HG03103 (cell line): Measurements from ENCODE around the gene PRKG1.

Experiments
- ATAC-seq: cut with Tn5 transposase; IDR thresholded peaks from one replicate; pipeline ENCODE4 v1.9.1; 2021; ENCODE audit warnings: low read depth; ENCODE audit not compliant: unreplicated experiment

PRKG1 gene

DNA sequence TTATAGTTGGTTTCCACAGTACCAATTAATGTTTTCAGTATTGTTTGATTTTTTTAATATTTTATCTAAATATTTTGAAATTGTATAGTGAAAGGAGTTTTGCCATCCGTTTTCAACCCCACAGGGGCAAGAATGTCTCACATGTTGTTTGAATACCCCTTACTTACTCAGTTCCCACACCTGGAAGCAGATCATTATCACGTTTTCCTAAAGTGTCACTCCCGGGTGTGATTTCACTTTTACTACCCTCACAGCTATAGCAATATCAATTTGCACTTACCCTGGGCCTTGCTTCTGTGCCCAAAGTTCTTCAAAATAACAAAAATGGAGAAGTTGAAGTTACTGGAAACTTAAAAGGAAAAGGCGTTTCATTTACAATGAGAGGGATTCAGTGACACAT, 397.0 kb downstream of the PRKG1 start:
- no peak for ATAC-seq

DNA sequence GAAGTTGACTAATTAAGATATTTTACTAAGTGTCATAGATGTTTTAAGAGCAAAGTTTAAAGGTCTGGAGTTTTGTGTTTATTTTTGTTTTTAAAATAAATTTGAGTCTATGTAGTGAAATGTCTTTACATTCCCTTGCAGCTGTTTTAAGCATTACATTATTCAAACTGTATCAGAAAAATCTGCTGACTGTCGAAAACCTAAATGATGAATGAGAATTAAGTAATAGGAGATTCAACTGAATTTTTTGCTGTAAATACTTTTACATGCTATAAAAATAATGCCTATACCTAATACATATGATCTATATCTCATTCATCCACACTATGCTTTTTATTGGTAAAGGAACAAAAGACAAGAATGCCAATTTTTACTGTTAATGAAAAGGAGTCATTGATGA, 397.9 kb downstream of the PRKG1 start:
- no peak for ATAC-seq

GRCh38 chr10:51479711-51480110, 405.4 kb downstream of the PRKG1 start:
- no peak for ATAC-seq

DNA sequence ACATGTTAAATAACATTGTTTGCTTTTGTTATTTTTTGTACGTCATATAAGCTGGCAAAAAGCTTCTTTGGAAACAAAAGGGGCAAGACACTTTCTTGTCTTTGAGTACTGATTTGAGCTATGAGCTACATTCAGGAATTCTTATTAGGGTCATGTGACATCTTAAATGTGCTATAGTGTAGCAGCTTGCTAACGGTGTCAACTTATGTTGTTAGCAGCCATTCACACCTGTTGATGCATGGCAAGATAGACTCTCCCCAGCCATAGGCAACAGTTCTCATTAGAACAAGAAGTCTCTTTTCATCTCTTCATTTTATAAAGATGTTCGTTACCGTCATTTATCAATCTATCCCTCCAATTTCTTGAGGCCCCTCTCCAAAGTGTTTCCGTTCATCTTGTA, 411.4 kb downstream of the PRKG1 start:
- no peak for ATAC-seq

GRCh38 chr10:51487576-51487975, 413.3 kb downstream of the PRKG1 start:
- no peak for ATAC-seq

DNA sequence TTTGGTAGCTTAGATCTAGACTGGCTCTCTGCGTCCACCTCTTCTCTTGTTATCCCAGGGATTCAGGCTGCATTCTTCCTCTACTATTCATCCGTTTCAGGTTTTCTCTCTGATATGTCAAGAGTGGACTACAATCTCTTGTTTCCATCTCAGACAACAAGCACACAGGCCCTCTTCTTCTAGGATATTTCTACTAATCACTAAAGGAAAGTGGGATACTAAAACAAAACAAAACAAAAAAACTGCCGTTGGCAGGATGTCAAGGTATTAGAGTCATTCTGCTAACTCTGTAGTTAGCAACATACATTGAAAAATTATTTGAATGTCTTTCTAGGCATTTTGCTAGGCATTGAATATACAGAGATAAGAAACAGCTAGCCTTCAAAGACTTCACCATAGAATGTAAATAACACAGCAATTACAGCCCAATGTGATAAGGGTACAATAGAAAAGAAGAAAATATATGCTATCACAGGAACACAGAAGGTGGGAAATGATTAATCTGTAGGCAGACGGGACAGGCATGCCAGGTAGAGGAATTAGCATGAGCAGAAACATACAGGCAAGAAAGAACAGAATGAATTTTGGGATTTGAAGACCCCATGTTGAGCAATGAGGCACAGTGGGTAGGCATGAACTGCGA, 414.6 kb downstream of the PRKG1 start:
- no peak for ATAC-seq

GRCh38 chr10:51498424-51498823, 424.1 kb downstream of the PRKG1 start:
- no peak for ATAC-seq

DNA sequence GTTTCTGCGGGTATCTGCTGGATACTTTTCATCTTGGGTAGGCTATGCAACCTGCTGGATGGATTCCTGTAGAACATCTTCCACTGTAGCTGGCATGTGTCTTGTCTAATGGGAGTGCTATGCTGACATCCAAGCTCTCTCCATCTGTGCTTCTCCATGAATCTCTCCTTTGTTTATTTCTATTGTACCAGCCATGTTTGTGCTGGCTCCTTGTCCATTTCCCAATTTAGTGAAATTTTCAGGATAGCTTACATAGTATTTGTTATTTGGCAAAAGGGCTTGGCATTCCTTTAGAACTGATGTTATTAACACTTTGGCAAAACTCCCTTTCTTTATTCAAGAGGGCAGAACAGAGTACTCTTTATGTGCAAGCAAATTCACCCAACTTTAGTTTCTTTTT, 427.1 kb downstream of the PRKG1 start:
- ATAC-seq, result no peak

- no peak for ATAC-seq
Measured at GRCh38 chr10:51502124-51502523, 427.8 kb downstream of the PRKG1 start.

- no peak for ATAC-seq
Measured at GRCh38 chr10:51503378-51503777, 429.1 kb downstream of the PRKG1 start.

GRCh38 chr10:51507476-51507875, 433.2 kb downstream of the PRKG1 start:
- ATAC-seq, result no peak

- ATAC-seq, result no peak
Measured at GRCh38 chr10:51508156-51508555, 433.9 kb downstream of the PRKG1 start.

- no peak for ATAC-seq
Measured at GRCh38 chr10:51510231-51510630, 435.9 kb downstream of the PRKG1 start.

GRCh38 chr10:51521605-51522004, 447.3 kb downstream of the PRKG1 start:
- ATAC-seq, result no peak

DNA sequence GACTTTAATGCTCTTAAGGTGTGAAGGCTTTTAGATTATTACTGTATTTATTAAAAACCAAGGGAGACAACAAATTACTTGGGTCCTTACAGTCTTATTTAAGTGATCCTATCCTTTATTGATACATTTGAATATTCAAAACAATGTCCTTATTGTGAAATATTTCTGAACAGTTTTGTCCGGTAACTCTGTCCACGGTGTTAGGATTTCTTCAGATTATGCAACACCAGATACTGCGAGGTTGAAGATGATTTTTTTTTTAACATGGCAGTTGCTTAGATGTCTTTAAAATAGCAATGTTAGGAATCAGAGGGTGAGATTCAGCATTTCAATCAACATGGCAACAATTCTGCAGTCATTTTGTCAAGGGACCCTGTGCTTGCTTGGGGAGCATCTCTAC, 448.6 kb downstream of the PRKG1 start:
- no peak for ATAC-seq

- no peak for ATAC-seq
Measured at GRCh38 chr10:51523440-51523839, 449.2 kb downstream of the PRKG1 start.

- no peak for ATAC-seq
Measured at GRCh38 chr10:51524041-51524440, 449.8 kb downstream of the PRKG1 start.

- no peak for ATAC-seq
Measured at GRCh38 chr10:51527522-51528219, 453.4 kb downstream of the PRKG1 start.

GRCh38 chr10:51528527-51528926, 454.2 kb downstream of the PRKG1 start:
- no peak for ATAC-seq

DNA sequence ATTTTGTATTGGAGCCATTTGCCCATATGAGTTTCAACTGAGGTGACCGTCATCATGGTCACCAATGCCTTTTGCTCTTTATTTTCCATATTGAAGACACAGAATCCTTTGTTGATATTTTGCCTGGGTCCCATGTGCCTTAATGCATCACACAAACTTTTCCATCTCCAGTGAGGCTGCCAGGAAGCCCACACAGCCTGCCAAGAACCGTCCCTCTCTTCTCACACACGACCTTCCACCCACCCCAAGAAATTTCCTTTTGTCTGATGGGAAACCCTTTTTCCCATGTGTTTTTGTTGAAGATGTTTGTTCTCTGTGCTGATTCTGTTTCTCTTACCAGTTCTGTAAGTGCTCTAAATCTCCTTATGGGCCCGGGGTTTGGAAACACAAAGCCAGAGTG, 456.3 kb downstream of the PRKG1 start:
- no peak for ATAC-seq

DNA sequence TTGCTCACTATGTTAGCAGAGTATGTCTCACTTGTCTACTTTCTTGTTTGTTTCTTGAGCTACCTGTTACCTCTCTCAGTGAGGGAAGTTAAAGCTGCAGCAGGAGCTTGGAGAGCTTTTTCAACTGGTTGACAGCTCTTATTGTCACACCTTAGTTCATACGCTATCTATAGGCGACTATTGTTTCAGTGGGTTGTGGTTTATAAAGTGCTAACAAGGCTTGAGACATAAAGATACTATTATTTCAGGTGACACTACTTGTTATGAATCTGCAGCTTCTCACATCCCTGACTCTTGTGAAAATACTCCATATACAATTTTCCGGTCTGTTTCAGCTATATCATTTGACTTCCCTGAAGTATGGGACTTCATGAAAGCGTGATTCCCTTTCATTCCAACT, 457.8 kb downstream of the PRKG1 start:
- ATAC-seq, result no peak

- no peak for ATAC-seq
Measured at GRCh38 chr10:51542853-51543252, 468.6 kb downstream of the PRKG1 start.
